K562 (cell line): ENCODE results near the gene TUBB4B. TPM values are rescaled to one million over a fixed set of nuclear protein-coding genes. Genes with fewer than 3 reads are reported as not detected.

Experiments used
- CCAR2 ChIP-seq: fragments of 200-400 bp; formaldehyde crosslinking; IDR thresholded peaks from 2 replicates; pipeline ENCODE4 v1.6.1; 2017; ENCODE audit warnings: mild to moderate bottlenecking, low read depth, low read length
- CHAMP1 ChIP-seq: fragments of 450-650 bp; IDR thresholded peaks from 2 replicates; pipeline ENCODE4 v1.6.1; 2016; ENCODE audit warnings: mild to moderate bottlenecking
- CREB3 ChIP-seq: fragments of 450-650 bp; conservative IDR thresholded peaks from 2 replicates; pipeline ENCODE4 v1.6.1; 2016; ENCODE audit warnings: missing genetic modification characterization, low read depth, mild to moderate bottlenecking, missing compliant biosample characterization, moderate library complexity
- DMBX1 ChIP-seq: fragments of 250-450 bp; sonication (Bioruptor Pico); IDR thresholded peaks from 2 replicates; pipeline ENCODE4 v1.8.0; 2022; ENCODE audit warnings: inconsistent platforms, mild to moderate bottlenecking, moderate library complexity, borderline replicate concordance
- ESRRB ChIP-seq: fragments of 250-450 bp; sonication (Bioruptor Pico); IDR thresholded peaks from 2 replicates; pipeline ENCODE4 v1.5.0; 2020; ENCODE audit warnings: mild to moderate bottlenecking, moderate library complexity, borderline replicate concordance
- PRDM10 ChIP-seq: fragments of 450-650 bp; IDR thresholded peaks from 2 replicates; pipeline ENCODE4 v1.6.1; 2018; ENCODE audit not compliant: partially characterized antibody
- XRCC4 ChIP-seq: IDR thresholded peaks from one replicate; pipeline ENCODE4 v1.6.1; 2011; ENCODE audit not compliant: insufficient read depth, insufficient read length; ENCODE audit errors: extremely low read depth
- polyA plus RNA-seq, 8 experiments: library from polyadenylated mRNA; depleted of rRNA in 4 of 8; stranded (reverse) in 5 of 8; unstranded in 3 of 8; fragments of >200 nt; fragmentation: Nextera tagmentation in 2 of 8; fragmentation: Illumina TruSeq in 1 of 8; extraction: Ambion mirVana in 2 of 8; extraction: Trizol in 1 of 8; gene quantifications; 2 replicates each; pipeline versions ENCODE4 v1.2.1 to v1.2.3, GENCODE V29; 2011 to 2014; ENCODE audit warnings: inconsistent platforms in 1 of 8, missing spikeins in 1 of 8
- total RNA-seq, 7 experiments: library from RNA; depleted of rRNA in 6 of 7; stranded (reverse); fragments of >200 nt in 6 of 7; fragmentation: Illumina TruSeq in 2 of 7; extraction: Trizol in 2 of 7; gene quantifications; 2 replicates each; pipeline versions ENCODE4 v1.2.1 to v1.2.3, GENCODE V29; 2011 to 2021; ENCODE audit warnings: low replicate concordance in 1 of 7

Gene TUBB4B
- total and polyA plus RNA-seq, 9 of the 15 experiments (the other 6 are each of a cell fraction or from before 2014, with no cell fraction given): 24.1 to 443 (median 268) TPM

- TF ChIP-seq CHAMP1 (no peak), DMBX1 (CRISPR knock-in tag) (no peak), PRDM10 (no peak), CREB3 (no peak), ESRRB (CRISPR knock-in tag) (no peak), CCAR2 (no peak), XRCC4 (no peak)
Observed at GRCh38 chr9:137266585-137267453, 25.7 kb downstream of the TUBB4B start (continued).
